Right cardiac atrium (tissue), 5 donors: ENCODE measurements around the gene LSM2. TPM values are rescaled to one million over a fixed set of nuclear protein-coding genes. Genes with fewer than 3 reads are reported as not detected.
A peak's percentile ranks its signal among the peaks of the same experiment; 100 is the strongest.

ENCODE experiments used
- ATAC-seq, 2 donors: fragments of 200-7000 bp; cut with Tn5 transposase; one replicate each; pipeline versions ENCODE4 v1.8.0 to v1.9.1; 2020; ENCODE audit warnings: moderate library complexity in 2 of 2, mild to moderate bottlenecking in 1 of 2
- DNase-seq, 3 donors: peaks; one replicate each; pipeline ENCODE4 v3.0.0-alpha.2; 2020
- H3K27ac ChIP-seq: one replicate; pipeline ENCODE4 v1.5.1; 2013; ENCODE audit warnings: mild to moderate bottlenecking, low read length, control low read depth, moderate library complexity
- H3K27me3 ChIP-seq: one replicate; pipeline ENCODE4 v1.6.1; 2013; ENCODE audit not compliant: control insufficient read depth, insufficient read depth
- H3K4me1 ChIP-seq: one replicate; pipeline ENCODE4 v1.6.1; 2013; ENCODE audit warnings: low read length; ENCODE audit not compliant: control insufficient read depth, insufficient read depth
- H3K4me3 ChIP-seq: one replicate; pipeline ENCODE4 v1.5.1; 2013; ENCODE audit warnings: low read length, control low read depth
- H3K9me3 ChIP-seq: one replicate; pipeline ENCODE4 v1.6.1; 2013; ENCODE audit warnings: low read length; ENCODE audit not compliant: control insufficient read depth
- WGBS: extraction: QIAGEN DNeasy Blood & Tissue Kit; methylation state at CpG from one replicate; pipeline ENCODE4 v1.1.7; 2013; 5-methylcytosine and 5-hydroxymethylcytosine counted together
- intact Hi-C, 4 donors: fragments of 100-400 bp; cut with DNase I; formaldehyde crosslinking; loops; one replicate each; pipeline versions ENCODE4 v1.11.0 to v1.14.0; 2022 to 2023
- polyA plus RNA-seq: library from polyadenylated mRNA; stranded (reverse); fragments of 200-250 nt; gene quantifications from one replicate; pipeline ENCODE4 v1.2.3, GENCODE V29; 2013
- total RNA-seq, 4 donors: library from RNA; stranded (reverse); fragmentation: NEBNext Ultra II Directional; extraction: Animal tissue kit (Norgen Biotek cat#: 25700); gene quantifications; one replicate each; pipeline ENCODE4 v1.2.1, GENCODE V29; 2021
- donor health status: healthy with polysubstance abuse.
- donor health status: DM: no; HTN: yes; CAD: no.
- donor health status: DM: no; HTN: no; CAD: no.
- donor health status: DM: no; HTN: yes; CAD: no; lungs with severe emphysema.
- donor health status: DM: yes; HTN: yes; CAD: no.

The LSM2 gene
- total and polyA plus RNA-seq, 5 donors, result 22.8 to 27.3 (median 24.2) TPM

DNA sequence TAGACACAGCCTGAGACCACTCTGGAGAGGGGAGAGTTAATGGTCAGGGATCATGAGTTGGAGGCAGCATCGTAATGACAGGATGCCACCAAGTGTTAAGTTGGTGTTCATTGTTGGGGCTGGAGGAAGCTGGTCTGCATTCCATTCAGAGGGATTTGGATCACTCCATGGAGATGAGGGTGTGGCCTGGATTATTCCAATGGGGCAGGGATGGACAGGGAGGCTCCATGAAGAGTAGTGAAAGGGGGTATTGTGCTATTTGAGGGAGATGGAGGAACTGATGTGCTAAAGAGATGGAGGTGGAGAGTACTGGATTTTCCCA lies 43.2 kb downstream of the LSM2 start:
- H3K4me1 ChIP-seq, result no peaks in the 10 kb centered on the region
- H3K27me3 ChIP-seq, result no peaks in the 10 kb centered on the region
- WGBS, result 8% methylated on average over 1 of the region's 1 CpG
- ATAC-seq (peak; percentile 39 to 82), DNase-seq (no peak)
- no peak overlapping the region for H3K4me3 ChIP-seq
- no peaks in the 10 kb centered on the region for H3K9me3 ChIP-seq
- intact Hi-C loops, result no loop called here
- H3K27ac ChIP-seq, result no peak overlapping the region

- Histone ChIP-seq H3K27me3 (no peaks in the 10 kb centered on the region), H3K27ac (no peak overlapping the region), H3K9me3 (no peaks in the 10 kb centered on the region), H3K4me1 (no peaks in the 10 kb centered on the region), H3K4me3 (no peak overlapping the region)
- DNase-seq, result no peak
- intact Hi-C loops, result no loop called here
- no peak for ATAC-seq
- 73% methylated on average over 8 of the region's 8 CpGs for WGBS
Measured at GRCh38 chr6:31762878-31763618, 43.7 kb downstream of the LSM2 start.

GRCh38 chr6:31762356-31762755 lies 44.4 kb downstream of the LSM2 start, which contains the start of gene SAPCD1:
Gene SAPCD1 (plus strand): TSS chr6:31762656. CDS start chr6:31763055, 399 bp downstream.
- 74% methylated on average over 4 of the region's 4 CpGs for WGBS
- DNase-seq (no peak), ATAC-seq (no peak)
- Histone ChIP-seq H3K9me3 (no peaks in the 10 kb centered on the region), H3K27me3 (no peaks in the 10 kb centered on the region), H3K4me3 (no peak within 1 kb of the TSS), H3K27ac (no peak within 1 kb of the TSS), H3K4me1 (no peaks in the 10 kb centered on the region)
- intact Hi-C loops, result no loop called here

DNA sequence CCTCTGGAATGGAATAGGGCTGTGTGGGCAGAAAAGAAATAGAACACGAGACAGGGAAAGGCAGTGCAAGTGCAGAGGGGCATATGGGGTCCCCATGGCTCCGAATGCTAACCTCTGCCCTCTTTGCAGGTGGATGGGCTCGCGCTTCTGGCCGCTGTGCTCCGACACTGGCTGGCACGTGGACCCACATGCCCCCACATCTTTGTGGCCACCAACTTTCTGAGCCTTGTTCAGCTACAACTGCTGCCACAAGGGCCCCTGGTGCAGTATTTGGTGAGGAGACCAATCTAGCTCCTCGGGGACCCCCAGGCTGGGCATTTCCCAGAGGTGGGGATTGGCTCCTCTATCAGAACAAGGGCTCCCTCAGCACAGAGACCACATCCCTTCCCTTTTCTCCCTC lies 45.4 kb downstream of the LSM2 start:
- H3K4me3 ChIP-seq, result no peak overlapping the region
- no peaks in the 10 kb centered on the region for H3K9me3 ChIP-seq
- WGBS, result 96% methylated on average over 8 of the region's 8 CpGs
- ATAC-seq (no peak), DNase-seq (no peak)
- no peaks in the 10 kb centered on the region for H3K27me3 ChIP-seq
- intact Hi-C loops, result no loop called here
- no peaks in the 10 kb centered on the region for H3K4me1 ChIP-seq
- no peak overlapping the region for H3K27ac ChIP-seq

DNA sequence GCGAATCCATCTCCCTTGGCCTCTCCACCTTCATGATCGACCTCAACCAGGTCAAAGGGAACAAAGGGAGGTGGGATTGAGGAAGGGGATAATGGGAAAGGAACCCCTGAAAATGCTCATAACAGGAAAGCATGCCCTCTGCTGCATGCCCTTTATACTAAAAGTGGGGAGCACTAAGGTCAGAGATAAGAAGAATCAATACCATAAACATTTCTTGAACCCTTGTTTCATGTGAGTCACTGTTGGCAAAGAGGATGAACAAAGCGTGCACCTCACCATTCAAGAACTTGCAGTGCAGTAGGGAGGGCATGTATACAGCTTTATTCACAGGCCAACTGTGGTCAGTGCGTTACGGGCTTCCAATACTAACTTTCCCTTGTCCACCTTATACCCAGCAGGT lies 46.0 kb downstream of the LSM2 start:
- Histone ChIP-seq H3K9me3 (no peaks in the 10 kb centered on the region), H3K4me3 (no peak overlapping the region), H3K27me3 (no peaks in the 10 kb centered on the region), H3K4me1 (no peaks in the 10 kb centered on the region), H3K27ac (no peak overlapping the region)
- no peak for ATAC-seq
- 95% methylated on average over 5 of the region's 5 CpGs for WGBS
- intact Hi-C loops, result no loop called here
- no peak for DNase-seq

GRCh38 chr6:31758281-31758680 lies 48.5 kb downstream of the LSM2 start:
- intact Hi-C loops, result no loop called here
- Histone ChIP-seq H3K27me3 (no peaks in the 10 kb centered on the region), H3K4me3 (no peak overlapping the region), H3K4me1 (no peaks in the 10 kb centered on the region), H3K9me3 (no peaks in the 10 kb centered on the region), H3K27ac (no peak overlapping the region)
- DNase-seq (no peak), ATAC-seq (no peak)
- WGBS, result 96% methylated on average over 2 of the region's 2 CpGs

DNA sequence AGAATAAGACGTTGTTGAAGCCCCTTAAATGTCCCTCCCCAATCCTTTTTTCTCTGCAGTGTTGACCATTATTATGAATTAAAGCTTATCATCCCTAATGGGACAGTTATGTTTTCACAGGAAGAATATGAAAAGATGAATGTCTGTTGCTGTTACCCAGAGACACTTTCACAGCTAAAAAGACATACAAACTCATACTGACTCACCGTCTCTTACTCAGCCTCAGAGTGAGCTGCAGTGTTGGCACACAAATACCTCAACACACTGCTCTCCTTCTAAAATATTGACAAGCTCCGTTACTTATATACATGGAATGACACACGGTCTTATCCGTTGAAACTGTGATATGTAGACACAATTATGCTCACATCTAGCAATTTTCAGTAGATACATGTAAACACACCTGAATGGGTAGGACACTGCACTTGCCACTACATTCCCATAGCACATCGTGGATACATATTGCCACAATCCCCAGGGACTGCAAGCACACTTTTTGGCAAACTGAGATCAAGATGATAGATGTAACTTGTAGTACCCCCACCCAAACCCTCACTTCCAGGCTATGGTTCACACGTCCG lies 53.9 kb downstream of the LSM2 start:
- WGBS, result 72% methylated on average over 8 of the region's 8 CpGs
- Histone ChIP-seq H3K9me3 (no peaks in the 10 kb centered on the region), H3K27me3 (no peaks in the 10 kb centered on the region), H3K27ac (no peak overlapping the region), H3K4me3 (no peak overlapping the region), H3K4me1 (no peaks in the 10 kb centered on the region)
- intact Hi-C loops, result no loop called here
- DNase-seq, result no peak
- ATAC-seq, result no peak

GRCh38 chr6:31750411-31751022 lies 56.2 kb downstream of the LSM2 start:
- WGBS, result 84% methylated on average over 7 of the region's 7 CpGs
- intact Hi-C loops, result no loop called here
- ATAC-seq, result no peak

GRCh38 chr6:31749301-31750036 lies 57.3 kb downstream of the LSM2 start:
- intact Hi-C loops, result no loop called here
- no peak overlapping the region for H3K4me3 ChIP-seq
- ATAC-seq (no peak), DNase-seq (no peak)
- WGBS, result 90% methylated on average over 8 of the region's 8 CpGs
- H3K4me1 ChIP-seq, result no peaks in the 10 kb centered on the region
- no peak overlapping the region for H3K27ac ChIP-seq
- H3K9me3 ChIP-seq, result no peaks in the 10 kb centered on the region
- H3K27me3 ChIP-seq, result no peaks in the 10 kb centered on the region

More at GRCh38 chr6:31750411-31751022, 56.2 kb downstream of the LSM2 start:
- no peak overlapping the region for H3K4me3 ChIP-seq
- H3K9me3 ChIP-seq, result no peaks in the 10 kb centered on the region
- H3K4me1 ChIP-seq, result no peaks in the 10 kb centered on the region
- DNase-seq, result no peak
- H3K27ac ChIP-seq, result no peak overlapping the region
- no peaks in the 10 kb centered on the region for H3K27me3 ChIP-seq
